ENCODE measurements around the gene APP.

Gene APP

DNA sequence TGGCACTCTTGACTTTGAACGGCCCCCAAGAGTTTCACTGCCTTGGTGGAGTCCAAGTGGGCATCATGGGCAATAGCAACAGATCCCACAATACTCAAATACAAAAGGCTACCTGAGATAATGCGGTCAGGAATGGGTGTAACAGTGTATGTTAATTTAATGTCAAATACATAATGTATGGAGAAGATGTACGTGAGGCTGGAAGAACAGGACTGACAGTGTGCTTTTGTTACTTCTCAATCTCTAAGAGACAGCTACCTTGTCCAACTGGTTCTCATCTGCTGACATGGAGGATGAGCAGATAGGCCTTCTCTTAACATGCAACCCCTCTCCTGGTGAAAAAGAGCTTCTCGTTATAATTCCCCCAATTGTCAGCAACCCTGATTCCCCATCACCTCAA, 167.2 kb downstream of the APP start:
- no peak overlapping the region for H3K4me3 ChIP-seq (ENCODE audit: low read depth, low read length)
- no peak for DNase-seq (ENCODE audit: low read depth)

DNA sequence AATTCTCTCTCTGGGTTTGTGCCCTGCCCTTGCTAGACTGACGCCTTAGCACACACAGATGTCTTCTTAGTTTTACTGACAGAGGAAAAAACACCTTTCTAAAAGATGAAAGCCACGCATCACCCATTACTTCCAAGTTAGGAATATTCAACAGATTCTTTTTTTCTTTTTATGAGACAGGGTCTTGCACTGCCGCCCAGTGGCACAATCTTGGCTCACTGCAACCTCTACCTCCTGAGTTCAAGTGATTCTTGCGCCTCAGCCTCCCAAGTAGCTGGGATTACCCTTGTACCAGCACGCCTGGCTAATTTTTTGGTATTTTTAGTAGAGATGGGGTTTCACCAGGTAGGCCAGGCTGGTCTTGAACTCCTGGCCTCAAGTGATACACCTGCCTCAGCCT, 169.2 kb downstream of the APP start:
- no peak overlapping the region for H3K4me3 ChIP-seq (ENCODE audit: low read depth, low read length)
- DNase-seq (ENCODE audit: low read depth) = no peak

- no peak overlapping the region for H3K4me3 ChIP-seq (ENCODE audit: low read depth, low read length)
- DNase-seq (ENCODE audit: low read depth) = no peak
These were observed 170.5 kb downstream of the APP start for GRCh38 chr21:25999921-26000582.

- DNase-seq (ENCODE audit: low read depth) = no peak
- H3K4me3 ChIP-seq (ENCODE audit: low read depth, low read length) = no peak overlapping the region
These were observed 172.6 kb downstream of the APP start for GRCh38 chr21:25997788-25998611.

GRCh38 chr21:25995278-25995677, 175.3 kb downstream of the APP start:
- H3K4me3 ChIP-seq (ENCODE audit: low read depth, low read length) = no peak overlapping the region
- no peak for DNase-seq (ENCODE audit: low read depth)

GRCh38 chr21:25994758-25995163, 175.8 kb downstream of the APP start:
- no peak overlapping the region for H3K4me3 ChIP-seq (ENCODE audit: low read depth, low read length)
- DNase-seq (ENCODE audit: low read depth) = no peak

GRCh38 chr21:25988738-25989137, 181.8 kb downstream of the APP start:
- H3K4me3 ChIP-seq (ENCODE audit: low read depth, low read length) = no peak overlapping the region
- no peak for DNase-seq (ENCODE audit: low read depth)

- H3K4me3 ChIP-seq (ENCODE audit: low read depth, low read length) = no peak overlapping the region
- DNase-seq (ENCODE audit: low read depth) = no peak
These were observed 183.0 kb downstream of the APP start for GRCh38 chr21:25987531-25987930.

DNA sequence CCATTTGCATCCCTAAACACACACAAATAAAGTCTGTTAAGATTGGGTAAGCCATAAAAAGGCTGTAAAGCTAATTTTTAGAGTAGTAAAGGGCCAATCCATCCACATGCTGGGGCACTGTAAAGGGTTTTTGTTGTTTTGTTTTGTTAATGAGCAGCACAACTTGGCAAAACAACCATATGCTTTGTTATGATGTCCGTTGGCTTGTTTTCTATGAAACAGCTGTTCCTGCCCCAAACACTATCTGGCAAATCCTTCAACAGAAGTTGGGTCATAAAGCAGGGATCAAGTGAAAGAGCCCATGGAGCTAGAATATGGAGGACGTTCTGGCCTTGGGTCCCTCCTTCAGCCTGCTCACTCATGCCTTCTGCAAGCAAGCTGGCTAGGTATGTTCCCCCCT, 183.6 kb downstream of the APP start:
- DNase-seq (ENCODE audit: low read depth) = no peak
- no peak overlapping the region for H3K4me3 ChIP-seq (ENCODE audit: low read depth, low read length)

DNA sequence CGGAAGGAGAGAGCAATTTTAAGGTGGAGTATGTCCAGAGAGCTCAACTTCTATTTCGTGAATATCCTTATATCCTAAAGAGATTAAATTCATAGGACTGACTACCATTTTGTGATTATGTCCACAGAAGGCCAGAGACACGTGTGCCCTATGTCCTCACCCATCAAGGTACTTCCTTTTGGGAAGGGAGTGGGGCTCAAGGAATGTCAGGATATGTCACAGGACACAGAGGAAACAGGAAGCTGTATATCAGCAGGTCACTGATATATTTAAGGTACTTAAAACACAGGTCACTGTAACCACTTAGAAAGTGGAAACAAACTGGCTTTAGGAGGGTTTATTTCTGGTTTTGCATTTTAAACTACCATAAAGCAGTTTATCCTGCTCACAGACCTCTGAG, 184.6 kb downstream of the APP start:
- DNase-seq (ENCODE audit: low read depth) = no peak
- H3K4me3 ChIP-seq (ENCODE audit: low read depth, low read length) = no peak overlapping the region

DNA sequence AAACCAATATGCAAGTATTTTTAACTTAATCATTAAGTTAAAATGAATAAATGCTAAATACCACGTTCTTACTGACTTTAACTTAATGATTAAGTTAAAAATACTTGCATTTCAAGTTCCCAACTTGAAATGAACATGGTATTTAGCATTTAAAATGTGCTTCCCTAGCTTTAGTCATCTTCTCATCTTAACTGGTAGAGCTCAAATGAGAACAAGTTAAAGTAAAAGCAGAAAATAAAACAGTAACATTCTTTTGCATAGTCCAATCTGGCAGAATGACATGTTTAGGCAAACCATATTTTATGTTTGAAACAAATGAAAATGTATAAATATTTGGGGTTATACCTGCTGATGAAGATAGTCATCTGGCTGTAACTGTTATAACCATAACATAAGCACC, 186.0 kb downstream of the APP start:
- no peak for DNase-seq (ENCODE audit: low read depth)
- H3K4me3 ChIP-seq (ENCODE audit: low read depth, low read length) = no peak overlapping the region

DNA sequence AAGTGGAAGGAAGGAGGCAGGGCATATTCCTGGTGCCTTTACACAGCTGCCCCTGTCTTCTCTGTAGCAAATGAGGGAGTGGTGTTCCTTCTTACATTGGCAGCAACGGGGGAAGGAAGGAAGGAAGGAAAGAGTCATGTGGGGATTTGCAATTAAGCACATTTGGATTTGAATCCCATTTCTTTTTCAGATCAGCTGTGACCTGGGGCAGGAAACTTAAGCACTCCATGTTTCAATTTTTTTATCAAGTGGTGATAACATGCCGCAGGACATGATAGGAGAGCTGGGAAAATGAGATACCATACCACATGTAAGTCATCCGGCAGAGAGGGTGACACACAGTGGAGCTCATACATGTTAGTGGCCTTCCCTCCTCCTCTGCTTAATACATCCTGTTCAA, 186.8 kb downstream of the APP start:
- DNase-seq (ENCODE audit: low read depth) = no peak
- no peak overlapping the region for H3K4me3 ChIP-seq (ENCODE audit: low read depth, low read length)

- DNase-seq (ENCODE audit: low read depth) = no peak
- H3K4me3 ChIP-seq (ENCODE audit: low read depth, low read length) = no peak overlapping the region
These were observed 189.9 kb downstream of the APP start for GRCh38 chr21:25980710-25981109.

DNA sequence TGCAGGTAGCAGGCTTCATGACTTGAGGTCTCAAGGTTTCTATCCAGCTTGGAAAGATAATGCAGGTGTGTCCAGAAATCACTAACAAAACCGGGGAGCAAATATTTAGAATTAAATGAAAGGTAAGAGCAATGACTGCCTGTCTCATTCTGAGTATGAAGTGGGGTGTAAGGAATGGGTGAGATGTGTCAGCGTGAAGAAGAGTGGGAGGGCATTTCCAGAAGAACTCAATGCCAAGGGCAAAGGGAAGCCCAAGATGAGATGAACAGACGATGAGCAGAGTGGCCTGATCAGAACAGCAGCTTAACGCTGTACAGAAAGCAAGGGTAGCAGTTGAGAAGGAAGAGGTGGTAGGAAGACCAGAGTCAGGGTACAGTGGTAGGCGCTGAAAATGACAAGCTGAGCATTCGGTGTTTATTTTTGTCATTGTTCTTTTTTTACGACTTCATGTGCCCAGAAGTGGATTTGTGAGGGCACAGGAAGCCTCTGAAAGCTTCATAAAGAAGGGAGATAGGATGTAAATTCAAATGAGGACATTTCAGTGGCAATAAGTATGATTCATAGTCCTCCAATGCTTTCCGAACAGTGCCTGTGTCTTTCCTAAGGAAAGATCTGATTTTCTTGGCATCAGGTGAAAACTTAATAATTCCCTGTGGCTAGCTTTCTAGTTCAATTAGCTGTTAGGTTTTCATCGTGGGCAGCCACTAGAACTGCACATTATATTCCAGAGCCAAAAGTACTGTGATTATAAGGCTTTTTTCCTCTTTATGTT, 190.5 kb downstream of the APP start:
- no peak for DNase-seq (ENCODE audit: low read depth)
- no peak overlapping the region for H3K4me3 ChIP-seq (ENCODE audit: low read depth, low read length)

DNA sequence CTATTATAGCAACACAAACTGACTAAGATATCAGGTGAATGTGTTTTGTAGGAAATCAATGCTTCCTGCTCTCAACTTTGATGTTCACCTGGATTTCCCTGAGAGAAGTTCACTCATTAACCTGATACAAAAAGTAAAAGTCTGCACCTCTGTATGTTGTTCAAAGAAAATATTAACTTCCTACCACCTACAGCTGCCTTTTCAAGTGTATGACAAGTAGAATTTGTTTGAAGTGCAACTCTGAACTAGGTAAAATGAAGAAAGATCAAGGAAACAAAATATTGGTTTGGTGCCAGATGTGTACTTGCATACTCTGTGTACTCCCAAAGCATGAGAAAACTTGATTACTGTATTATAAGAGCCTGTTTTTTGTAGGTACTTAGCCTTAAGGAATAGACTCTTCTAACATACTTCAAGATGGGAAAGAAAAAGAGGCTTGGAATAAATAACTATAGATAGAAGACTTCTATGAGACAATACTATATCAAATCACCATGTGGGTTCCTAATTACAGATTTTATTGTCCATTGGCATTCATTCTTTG, 193.4 kb downstream of the APP start:
- DNase-seq (ENCODE audit: low read depth) = no peak
- H3K4me3 ChIP-seq (ENCODE audit: low read depth, low read length) = no peak overlapping the region

GRCh38 chr21:25974964-25975363, 195.6 kb downstream of the APP start:
- no peak for DNase-seq (ENCODE audit: low read depth)
- H3K4me3 ChIP-seq (ENCODE audit: low read depth, low read length) = no peak overlapping the region

- no peak overlapping the region for H3K4me3 ChIP-seq (ENCODE audit: low read depth, low read length)
- DNase-seq (ENCODE audit: low read depth) = no peak
These were observed 200.2 kb downstream of the APP start for GRCh38 chr21:25970254-25970930.

GRCh38 chr21:25967901-25968438, 202.6 kb downstream of the APP start:
- DNase-seq (ENCODE audit: low read depth) = no peak
- no peak overlapping the region for H3K4me3 ChIP-seq (ENCODE audit: low read depth, low read length)

DNA sequence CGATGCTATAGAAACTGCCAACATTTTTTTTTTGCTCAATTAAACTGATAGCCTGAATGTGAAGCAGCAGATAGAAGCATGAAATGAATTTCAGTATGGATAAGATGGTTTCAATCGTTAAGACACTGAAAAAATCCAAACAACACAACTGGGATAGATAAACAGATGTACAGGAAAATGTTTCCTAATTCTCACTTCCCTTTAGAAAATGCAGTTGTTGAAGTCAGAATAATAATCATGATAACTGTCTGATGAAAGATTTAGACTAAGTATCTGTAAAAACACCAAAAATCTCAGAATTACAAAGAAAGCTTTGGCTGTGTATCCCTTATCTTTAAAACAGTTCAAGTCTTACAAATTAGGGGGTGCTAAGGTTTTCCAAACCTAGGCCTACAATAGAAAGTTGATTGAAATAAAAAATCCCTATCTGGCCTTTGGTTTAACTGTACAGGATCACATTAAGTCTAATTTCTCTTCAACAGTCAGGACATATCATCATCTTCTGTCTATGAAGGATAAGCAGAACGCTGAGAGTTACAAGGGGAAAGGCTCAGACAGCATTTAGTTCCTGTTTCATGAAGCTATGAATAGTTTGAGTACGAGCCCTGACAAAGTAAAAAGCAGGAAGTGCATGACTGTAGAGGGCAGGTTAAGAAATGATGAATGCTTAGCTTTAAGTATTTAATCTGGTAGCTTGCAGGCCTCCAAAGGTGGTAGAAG, 203.2 kb downstream of the APP start:
- no peak for DNase-seq (ENCODE audit: low read depth)
- no peak overlapping the region for H3K4me3 ChIP-seq (ENCODE audit: low read depth, low read length)

All from skeletal muscle cell (primary cell).